ENCODE results near the gene ADARB2.

The ADARB2 gene

DNA sequence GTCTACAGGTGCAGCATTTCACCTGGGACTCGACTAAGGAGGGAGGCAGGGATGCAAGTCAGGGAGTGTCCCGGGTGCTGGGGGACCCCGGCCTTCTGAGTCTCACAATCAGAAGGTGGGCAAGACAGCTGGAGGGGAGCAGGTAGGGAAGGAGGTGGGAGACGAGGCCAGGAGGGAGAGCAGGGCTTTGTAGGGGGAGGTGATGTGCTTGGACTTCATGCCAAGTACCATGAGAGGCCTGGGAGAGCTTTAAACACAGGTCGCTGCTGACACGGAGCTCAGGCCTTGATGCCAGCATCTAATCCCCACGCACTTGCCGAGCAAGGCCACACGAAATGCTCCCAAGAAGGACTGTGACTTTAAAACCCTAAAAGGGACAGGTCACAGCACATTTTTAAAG lies 244.7 kb downstream of the ADARB2 start:
- H3K4me1 ChIP-seq (ENCODE audit: control insufficient read depth in 1 of 2, insufficient read depth in 1 of 2, low read depth in 1 of 2, low read length in 1 of 2) = no peaks in the 10 kb centered on the region
- no peaks in the 10 kb centered on the region for H3K27me3 ChIP-seq
- no peaks in the 10 kb centered on the region for H3K36me3 ChIP-seq
- TF ChIP-seq, protein P1, sequence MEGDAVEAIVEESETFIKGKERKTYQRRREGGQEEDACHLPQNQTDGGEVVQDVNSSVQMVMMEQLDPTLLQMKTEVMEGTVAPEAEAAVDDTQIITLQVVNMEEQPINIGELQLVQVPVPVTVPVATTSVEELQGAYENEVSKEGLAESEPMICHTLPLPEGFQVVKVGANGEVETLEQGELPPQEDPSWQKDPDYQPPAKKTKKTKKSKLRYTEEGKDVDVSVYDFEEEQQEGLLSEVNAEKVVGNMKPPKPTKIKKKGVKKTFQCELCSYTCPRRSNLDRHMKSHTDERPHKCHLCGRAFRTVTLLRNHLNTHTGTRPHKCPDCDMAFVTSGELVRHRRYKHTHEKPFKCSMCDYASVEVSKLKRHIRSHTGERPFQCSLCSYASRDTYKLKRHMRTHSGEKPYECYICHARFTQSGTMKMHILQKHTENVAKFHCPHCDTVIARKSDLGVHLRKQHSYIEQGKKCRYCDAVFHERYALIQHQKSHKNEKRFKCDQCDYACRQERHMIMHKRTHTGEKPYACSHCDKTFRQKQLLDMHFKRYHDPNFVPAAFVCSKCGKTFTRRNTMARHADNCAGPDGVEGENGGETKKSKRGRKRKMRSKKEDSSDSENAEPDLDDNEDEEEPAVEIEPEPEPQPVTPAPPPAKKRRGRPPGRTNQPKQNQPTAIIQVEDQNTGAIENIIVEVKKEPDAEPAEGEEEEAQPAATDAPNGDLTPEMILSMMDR (IDR thresholded peaks at IDR 0.05) = no peak
- H3K27ac ChIP-seq = no peak overlapping the region
- H3K9me3 ChIP-seq = no peaks in the 10 kb centered on the region
- H3K4me3 ChIP-seq (ENCODE audit: low read depth in 1 of 2, low read length in 1 of 2) = no peak overlapping the region

GRCh38 chr10:1491901-1492300 lies 245.4 kb downstream of the ADARB2 start:
- no peaks in the 10 kb centered on the region for H3K27me3 ChIP-seq

DNA sequence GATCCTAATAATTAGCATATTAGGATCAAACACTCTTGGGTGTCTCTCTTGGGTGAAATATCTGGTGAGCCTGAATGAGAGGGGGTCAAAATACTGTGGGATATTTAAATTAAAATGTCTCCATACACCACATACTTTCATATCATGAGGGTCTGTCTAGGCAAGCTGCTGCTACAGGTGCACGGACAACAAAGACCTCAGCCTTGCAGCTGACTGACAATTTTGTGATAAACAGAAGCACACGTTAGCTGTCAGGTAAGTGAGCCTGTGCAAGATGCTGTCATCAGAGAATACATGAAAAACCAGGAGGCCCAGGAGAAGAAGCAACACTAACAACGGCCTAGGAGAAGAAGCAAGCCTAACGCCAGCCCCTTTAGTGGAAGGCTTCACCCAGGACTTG lies 247.5 kb downstream of the ADARB2 start:
- Histone ChIP-seq H3K4me1 (ENCODE audit: control insufficient read depth in 1 of 2, insufficient read depth in 1 of 2, low read depth in 1 of 2, low read length in 1 of 2) (no peaks in the 10 kb centered on the region), H3K36me3 (no peaks in the 10 kb centered on the region), H3K9me3 (no peaks in the 10 kb centered on the region), H3K27ac (no peak overlapping the region), H3K4me3 (ENCODE audit: low read depth in 1 of 2, low read length in 1 of 2) (no peak overlapping the region), H3K27me3 (no peaks in the 10 kb centered on the region)
- TF ChIP-seq, protein P1 (IDR thresholded peaks at IDR 0.05) = no peak

More at GRCh38 chr10:1491901-1492300, 245.4 kb downstream of the ADARB2 start:
- Histone ChIP-seq H3K36me3 (no peaks in the 10 kb centered on the region), H3K4me3 (ENCODE audit: low read depth in 1 of 2, low read length in 1 of 2) (no peak overlapping the region), H3K4me1 (ENCODE audit: control insufficient read depth in 1 of 2, insufficient read depth in 1 of 2, low read depth in 1 of 2, low read length in 1 of 2) (no peaks in the 10 kb centered on the region), H3K27ac (no peak overlapping the region), H3K9me3 (no peaks in the 10 kb centered on the region)
- TF ChIP-seq, protein P1 (IDR thresholded peaks at IDR 0.05) = no peak

DNA sequence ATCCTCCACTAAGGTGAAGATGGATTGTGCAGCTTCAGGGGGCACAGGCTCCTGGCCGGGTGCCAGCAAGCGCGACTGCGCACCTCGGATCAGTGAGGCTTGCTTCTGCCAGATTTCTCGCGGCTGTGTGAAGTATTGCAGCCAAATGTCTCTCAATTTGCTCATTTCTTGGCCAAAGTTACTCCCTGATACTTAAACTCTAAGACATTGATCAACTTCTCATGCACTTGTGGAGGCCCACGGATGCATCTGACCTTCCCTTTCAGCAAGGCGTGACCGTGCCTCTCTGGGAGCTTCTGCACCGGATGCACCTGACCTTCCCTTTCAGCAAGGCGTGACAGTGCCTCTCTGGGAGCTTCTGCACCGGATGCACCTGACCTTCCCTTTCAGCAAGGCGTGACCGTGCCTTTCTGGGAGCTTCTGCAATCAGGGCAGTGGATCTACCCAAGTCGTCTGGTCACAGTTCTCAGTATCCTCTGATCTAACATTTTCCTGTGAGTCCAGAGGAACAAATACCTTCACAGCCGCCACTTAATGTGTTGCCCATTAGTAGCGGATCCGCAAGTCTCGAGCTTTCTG lies 248.3 kb downstream of the ADARB2 start:
- Histone ChIP-seq H3K27me3 (no peaks in the 10 kb centered on the region), H3K27ac (no peak overlapping the region), H3K36me3 (no peaks in the 10 kb centered on the region), H3K4me1 (ENCODE audit: control insufficient read depth in 1 of 2, insufficient read depth in 1 of 2, low read depth in 1 of 2, low read length in 1 of 2) (no peaks in the 10 kb centered on the region), H3K9me3 (no peaks in the 10 kb centered on the region), H3K4me3 (ENCODE audit: low read depth in 1 of 2, low read length in 1 of 2) (no peak overlapping the region)
- TF ChIP-seq, protein P1 (IDR thresholded peaks at IDR 0.05) = no peak

- Histone ChIP-seq H3K4me3 (ENCODE audit: low read depth in 1 of 2, low read length in 1 of 2) (no peak overlapping the region), H3K27me3 (no peaks in the 10 kb centered on the region), H3K9me3 (no peaks in the 10 kb centered on the region), H3K27ac (no peak overlapping the region), H3K4me1 (ENCODE audit: control insufficient read depth in 1 of 2, insufficient read depth in 1 of 2, low read depth in 1 of 2, low read length in 1 of 2) (no peaks in the 10 kb centered on the region), H3K36me3 (no peaks in the 10 kb centered on the region)
- TF ChIP-seq, protein P1 (IDR thresholded peaks at IDR 0.05) = no peak
Observed at GRCh38 chr10:1486841-1487687, 250.3 kb downstream of the ADARB2 start.
